ENCODE measurements around the gene GGCX. TPM values are rescaled to one million over a fixed set of nuclear protein-coding genes. Genes with fewer than 3 reads are reported as not detected.
"Not testable (repeated sequence)": the region's sequence is repeated elsewhere in the genome, so short reads cannot be mapped to it uniquely, and the experiment has no call there.

Gene GGCX
- polyA plus RNA-seq, 3 donors, result 24.0 to 34.4 (median 32.0) TPM

GRCh38 chr2:85594715-85595300, 33.5 kb upstream of the GGCX start:
- intact Hi-C loops (cut with micrococcal nuclease), result no loop called here
- peak overlapping the region; percentile 92 for H2AFZ ChIP-seq (ENCODE audit: insufficient read depth, low read depth, low read length, poor library complexity, severe bottlenecking)
- H3K9me3 ChIP-seq (replicated peaks in 1 of 2; ENCODE audit: control insufficient read depth in 1 of 2, insufficient read depth in 1 of 2, low read length in 2 of 2), result no peaks in the 10 kb centered on the region
- peaks cover 0 to 8% (median 0%) of the 10 kb centered on the region in 3 donors for H3K27me3 Mint-ChIP-seq (ENCODE audit: low read depth in 3 of 3)
- peaks cover 27 to 37% of the 10 kb centered on the region in 2 donors for H3K36me3 ChIP-seq (replicated peaks in 1 of 2; ENCODE audit: control insufficient read depth in 1 of 2, insufficient read depth in 2 of 2, low read length in 2 of 2)
- peak overlapping the region; percentile 92 for H3K9ac ChIP-seq (ENCODE audit: insufficient read depth, low read length, poor library complexity, severe bottlenecking)
- peak overlapping the region; percentile 95 to 99 (median 97) for H3K27ac Mint-ChIP-seq
- H3K27ac ChIP-seq (ENCODE audit: low read depth in 1 of 2, low read length in 2 of 2), result peak overlapping the region; percentile 81 to 94
- H3K27me3 ChIP-seq (ENCODE audit: control insufficient read depth in 2 of 2, insufficient read depth in 2 of 2, low read length in 2 of 2), result no peaks in the 10 kb centered on the region
- no peak for DNase-seq
- TF ChIP-seq CTCF (IDR thresholded peaks at IDR 0.05), result no peak
- H3K4me1 ChIP-seq (ENCODE audit: control insufficient read depth in 1 of 2, insufficient read depth in 2 of 2, low read length in 2 of 2), result peaks cover 47 to 53% of the 10 kb centered on the region in 2 donors
- peak overlapping the region; percentile 88 for H3K4me2 ChIP-seq (replicated peaks; ENCODE audit: extremely low read depth, low read length, poor library complexity, severe bottlenecking)
- peaks cover 52% of the 10 kb centered on the region for H3K4me1 Mint-ChIP-seq
- H3K4me3 ChIP-seq (replicated peaks in 1 of 3; ENCODE audit: low read depth in 2 of 3, low read length in 3 of 3), result peak overlapping the region; percentile 55 to 91 (median 89)
- WGBS (ENCODE audit: insufficient coverage), result 0% methylated on average over 6 of the region's 13 CpGs
- peaks cover 34% of the 10 kb centered on the region for H4K20me1 ChIP-seq (ENCODE audit: insufficient read depth, low read length)
- peaks cover 68% of the 10 kb centered on the region for H3K79me2 ChIP-seq (ENCODE audit: insufficient read depth, low read length)
- H3K9me3 Mint-ChIP-seq, result peaks cover 0 to 2% (median 0%) of the 10 kb centered on the region in 7 donors
- H3K36me3 Mint-ChIP-seq, result peaks cover 39 to 50% of the 10 kb centered on the region in 2 donors
- H3K4me3 Mint-ChIP-seq, result peak overlapping the region; percentile 93 to 97

- peaks cover 79% of the 10 kb centered on the region for H3K79me2 ChIP-seq (ENCODE audit: insufficient read depth, low read length)
- H3K4me2 ChIP-seq (replicated peaks; ENCODE audit: extremely low read depth, low read length, poor library complexity, severe bottlenecking), result no peak overlapping the region
- H3K27ac ChIP-seq (ENCODE audit: low read depth in 1 of 2, low read length in 2 of 2), result no peak overlapping the region
- Mint-ChIP-seq H3K9me3 (peaks cover 0 to 2% (median 0%) of the 10 kb centered on the region in 7 donors), H3K27me3 (ENCODE audit: low read depth in 3 of 3) (peaks cover 0 to 7% (median 0%) of the 10 kb centered on the region in 3 donors), H3K27ac (peak overlapping the region in 2 of 7 donors; percentile 6 to 45), H3K4me3 (no peak overlapping the region), H3K4me1 (peaks cover 69% of the 10 kb centered on the region), H3K36me3 (peaks cover 27 to 32% of the 10 kb centered on the region in 2 donors)
- H4K20me1 ChIP-seq (ENCODE audit: insufficient read depth, low read length), result peaks cover 16% of the 10 kb centered on the region
- peaks cover 65 to 71% of the 10 kb centered on the region in 2 donors for H3K4me1 ChIP-seq (ENCODE audit: control insufficient read depth in 1 of 2, insufficient read depth in 2 of 2, low read length in 2 of 2)
- H3K36me3 ChIP-seq (replicated peaks in 1 of 2; ENCODE audit: control insufficient read depth in 1 of 2, insufficient read depth in 2 of 2, low read length in 2 of 2), result peaks cover 12 to 19% of the 10 kb centered on the region in 2 donors
- intact Hi-C loops (cut with micrococcal nuclease), result no loop called here
- H3K4me3 ChIP-seq (replicated peaks in 1 of 3; ENCODE audit: low read depth in 2 of 3, low read length in 3 of 3), result no peak overlapping the region
- no peak for DNase-seq
- no peaks in the 10 kb centered on the region for H3K27me3 ChIP-seq (ENCODE audit: control insufficient read depth in 2 of 2, insufficient read depth in 2 of 2, low read length in 2 of 2)
- H3K9ac ChIP-seq (ENCODE audit: insufficient read depth, low read length, poor library complexity, severe bottlenecking), result no peak overlapping the region
- no peak overlapping the region for H2AFZ ChIP-seq (ENCODE audit: insufficient read depth, low read depth, low read length, poor library complexity, severe bottlenecking)
- WGBS (ENCODE audit: insufficient coverage), result 90% methylated on average over 3 of the region's 3 CpGs
- no peak for TF ChIP-seq CTCF (IDR thresholded peaks at IDR 0.05)
- H3K9me3 ChIP-seq (replicated peaks in 1 of 2; ENCODE audit: control insufficient read depth in 1 of 2, insufficient read depth in 1 of 2, low read length in 2 of 2), result no peaks in the 10 kb centered on the region
Observed at GRCh38 chr2:85593023-85593422, 31.7 kb upstream of the GGCX start.

- H3K36me3 Mint-ChIP-seq, result peaks cover 21 to 25% of the 10 kb centered on the region in 2 donors
- H4K20me1 ChIP-seq (ENCODE audit: insufficient read depth, low read length), result peaks cover 12% of the 10 kb centered on the region
- H3K9me3 ChIP-seq (replicated peaks in 1 of 2; ENCODE audit: control insufficient read depth in 1 of 2, insufficient read depth in 1 of 2, low read length in 2 of 2); intact Hi-C loops (cut with micrococcal nuclease); DNase-seq; H3K4me3 ChIP-seq (replicated peaks in 1 of 3; ENCODE audit: low read depth in 2 of 3, low read length in 3 of 3); H3K9me3 Mint-ChIP-seq; H3K27me3 Mint-ChIP-seq (ENCODE audit: low read depth in 3 of 3); H3K4me3 Mint-ChIP-seq; H3K9ac ChIP-seq (ENCODE audit: insufficient read depth, low read length, poor library complexity, severe bottlenecking); H2AFZ ChIP-seq (ENCODE audit: insufficient read depth, low read depth, low read length, poor library complexity, severe bottlenecking); H3K4me2 ChIP-seq (replicated peaks; ENCODE audit: extremely low read depth, low read length, poor library complexity, severe bottlenecking); H3K27me3 ChIP-seq (ENCODE audit: control insufficient read depth in 2 of 2, insufficient read depth in 2 of 2, low read length in 2 of 2); H3K27ac ChIP-seq (ENCODE audit: low read depth in 1 of 2, low read length in 2 of 2): not testable (repeated sequence)
- WGBS (ENCODE audit: insufficient coverage), result 93% methylated on average over 2 of the region's 9 CpGs
- peaks cover 73 to 78% of the 10 kb centered on the region in 2 donors for H3K4me1 ChIP-seq (ENCODE audit: control insufficient read depth in 1 of 2, insufficient read depth in 2 of 2, low read length in 2 of 2)
- H3K4me1 Mint-ChIP-seq, result peaks cover 77% of the 10 kb centered on the region
- peaks cover 6 to 13% of the 10 kb centered on the region in 2 donors for H3K36me3 ChIP-seq (replicated peaks in 1 of 2; ENCODE audit: control insufficient read depth in 1 of 2, insufficient read depth in 2 of 2, low read length in 2 of 2)
- peak overlapping the region in 4 of 7 donors; percentile 46 to 90 (median 66) for H3K27ac Mint-ChIP-seq
- H3K79me2 ChIP-seq (ENCODE audit: insufficient read depth, low read length), result peaks cover 75% of the 10 kb centered on the region
Observed at GRCh38 chr2:85592299-85592698, 31.0 kb upstream of the GGCX start.

Data from CD14-positive monocyte (primary cell).